Endometrium (tissue), 2 donors: Measurements from ENCODE around the gene SMCHD1.

ENCODE experiments used
- FAIRE-seq: peaks from 2 replicates; lab custom pipeline; 2012; peaks lifted over from hg19 to GRCh38; lab: Jason Lieb, UNC
- donor health status: control.
- donor health status: control.

The SMCHD1 gene

GRCh38 chr18:2655178-2655953 is at the start of gene SMCHD1:
Gene SMCHD1, plus strand, starts transcription at chr18:2655726. Its CDS starts 350 bp downstream, at chr18:2656076.
- no peak for FAIRE-seq

GRCh38 chr18:2606335-2606734 is 49.2 kb upstream of the SMCHD1 start:
- FAIRE-seq = no peak

GRCh38 chr18:2609604-2610003 is 45.9 kb upstream of the SMCHD1 start:
- no peak for FAIRE-seq

- no peak for FAIRE-seq
Measured at GRCh38 chr18:2610549-2610948, 45.0 kb upstream of the SMCHD1 start.

- FAIRE-seq = no peak
Measured at GRCh38 chr18:2612996-2613395, 42.5 kb upstream of the SMCHD1 start.

- FAIRE-seq = no peak
Measured at GRCh38 chr18:2617401-2617998, 38.0 kb upstream of the SMCHD1 start.

- no peak for FAIRE-seq
Measured at GRCh38 chr18:2618009-2618408, 37.5 kb upstream of the SMCHD1 start.

- no peak for FAIRE-seq
Measured at GRCh38 chr18:2625217-2625616, 30.3 kb upstream of the SMCHD1 start.

- no peak for FAIRE-seq
Measured at GRCh38 chr18:2627821-2628276, 27.7 kb upstream of the SMCHD1 start.

GRCh38 chr18:2629003-2629402 is 26.5 kb upstream of the SMCHD1 start:
- no peak for FAIRE-seq

GRCh38 chr18:2635586-2635985 is 19.9 kb upstream of the SMCHD1 start:
- FAIRE-seq = no peak

- FAIRE-seq = no peak
Measured at GRCh38 chr18:2636126-2636631, 19.3 kb upstream of the SMCHD1 start.

GRCh38 chr18:2641638-2642037 is 13.9 kb upstream of the SMCHD1 start:
- no peak for FAIRE-seq

- no peak for FAIRE-seq
Measured at GRCh38 chr18:2642771-2643170, 12.8 kb upstream of the SMCHD1 start.

GRCh38 chr18:2644535-2644934 is 11.0 kb upstream of the SMCHD1 start:
- FAIRE-seq = no peak

GRCh38 chr18:2651981-2652380 is 3.5 kb upstream of the SMCHD1 start:
- no peak for FAIRE-seq

- FAIRE-seq = no peak
Measured at GRCh38 chr18:2653467-2653866, 2.1 kb upstream of the SMCHD1 start.

GRCh38 chr18:2654169-2654927 is 1.2 kb upstream of the SMCHD1 start:
- no peak for FAIRE-seq

- FAIRE-seq = no peak
Measured at GRCh38 chr18:2654928-2655177, 673 bp upstream of the SMCHD1 start.

GRCh38 chr18:2655954-2656236 is 369 bp downstream of the SMCHD1 start:
- FAIRE-seq = no peak

GRCh38 chr18:2656237-2656980 is 883 bp downstream of the SMCHD1 start:
- FAIRE-seq = no peak

GRCh38 chr18:2656981-2657512 is 1.5 kb downstream of the SMCHD1 start:
- no peak for FAIRE-seq
